Measurements from ENCODE around the gene SLC44A4.

SLC44A4 gene

DNA sequence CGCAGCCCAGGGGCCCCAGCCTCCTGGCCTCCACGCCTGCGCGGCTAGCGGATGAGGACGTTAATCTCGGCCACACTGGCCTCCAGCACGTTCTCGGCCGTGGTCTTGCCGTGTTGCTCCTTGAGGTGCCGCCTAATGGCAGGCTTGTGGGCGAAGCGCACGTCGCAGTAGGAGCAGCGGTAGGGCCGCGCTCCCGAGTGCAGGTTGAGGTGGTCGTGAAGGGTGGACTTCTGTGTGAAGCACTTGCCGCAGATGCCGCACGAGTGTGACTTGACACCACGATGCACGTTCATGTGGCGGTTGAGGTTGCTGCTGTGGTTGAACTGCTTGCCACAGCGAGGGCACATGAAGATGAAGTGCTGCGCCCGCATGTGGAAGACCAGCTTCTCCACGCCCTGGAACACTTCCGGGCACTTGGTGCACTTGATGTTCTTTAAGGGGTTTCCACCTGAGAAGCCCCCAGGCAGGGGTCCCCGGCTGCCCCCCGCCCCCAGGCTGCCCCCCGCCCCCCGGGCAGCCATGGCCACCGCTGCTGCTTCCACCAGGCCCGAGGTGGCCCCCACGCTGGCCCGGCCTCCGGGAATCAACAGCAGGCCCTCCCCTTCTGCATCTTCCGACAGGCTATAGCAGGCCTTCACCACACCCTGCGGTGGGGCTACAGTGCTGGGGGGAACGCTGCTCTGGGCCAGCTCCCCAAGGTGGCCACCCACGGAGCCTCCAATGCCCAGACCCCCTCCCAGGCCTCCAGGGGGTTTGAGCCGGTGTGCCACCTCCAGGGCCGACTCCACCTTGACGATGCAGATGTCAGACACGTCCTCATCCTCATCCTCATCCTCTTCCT, 21.3 kb upstream of the SLC44A4 start:
- Mint-ChIP-seq H3K36me3 (ENCODE audit: low read depth) (peaks cover 7% of the 10 kb centered on the region), H3K4me3 (peak overlapping the region; percentile 81 to 99 (median 89)), H3K9me3 (no peaks in the 10 kb centered on the region), H3K27me3 (ENCODE audit: low read depth) (no peaks in the 10 kb centered on the region), H3K27ac (peak overlapping the region; percentile 48 to 95 (median 81)), H3K4me1 (peaks cover 32% of the 10 kb centered on the region)
- TF ChIP-seq, protein P1, sequence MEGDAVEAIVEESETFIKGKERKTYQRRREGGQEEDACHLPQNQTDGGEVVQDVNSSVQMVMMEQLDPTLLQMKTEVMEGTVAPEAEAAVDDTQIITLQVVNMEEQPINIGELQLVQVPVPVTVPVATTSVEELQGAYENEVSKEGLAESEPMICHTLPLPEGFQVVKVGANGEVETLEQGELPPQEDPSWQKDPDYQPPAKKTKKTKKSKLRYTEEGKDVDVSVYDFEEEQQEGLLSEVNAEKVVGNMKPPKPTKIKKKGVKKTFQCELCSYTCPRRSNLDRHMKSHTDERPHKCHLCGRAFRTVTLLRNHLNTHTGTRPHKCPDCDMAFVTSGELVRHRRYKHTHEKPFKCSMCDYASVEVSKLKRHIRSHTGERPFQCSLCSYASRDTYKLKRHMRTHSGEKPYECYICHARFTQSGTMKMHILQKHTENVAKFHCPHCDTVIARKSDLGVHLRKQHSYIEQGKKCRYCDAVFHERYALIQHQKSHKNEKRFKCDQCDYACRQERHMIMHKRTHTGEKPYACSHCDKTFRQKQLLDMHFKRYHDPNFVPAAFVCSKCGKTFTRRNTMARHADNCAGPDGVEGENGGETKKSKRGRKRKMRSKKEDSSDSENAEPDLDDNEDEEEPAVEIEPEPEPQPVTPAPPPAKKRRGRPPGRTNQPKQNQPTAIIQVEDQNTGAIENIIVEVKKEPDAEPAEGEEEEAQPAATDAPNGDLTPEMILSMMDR (IDR thresholded peaks at IDR 0.05; ENCODE audit: unreplicated experiment in 3 of 3): no peak

DNA sequence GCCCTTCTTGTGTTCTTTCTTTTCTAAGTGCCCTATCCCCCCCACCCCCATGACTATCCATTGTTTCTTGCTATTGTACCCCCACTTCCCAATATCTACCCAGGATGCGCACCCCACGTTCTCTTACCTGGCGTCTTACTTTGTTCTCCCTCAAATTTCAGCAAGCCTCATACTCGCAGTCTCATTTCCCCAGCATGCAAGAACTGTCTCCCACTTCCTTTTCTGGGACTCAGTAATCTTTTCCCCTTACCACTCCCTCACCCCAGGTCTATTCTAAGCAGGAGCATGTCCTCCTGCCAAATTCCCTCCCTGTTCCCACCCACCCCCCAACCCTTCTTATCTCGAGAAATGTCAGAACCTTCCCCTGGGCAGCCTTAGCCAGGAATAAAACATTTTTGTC, 20.4 kb upstream of the SLC44A4 start:
- Mint-ChIP-seq H3K4me3 (peak overlapping the region; percentile 77 to 99 (median 89)), H3K9me3 (no peaks in the 10 kb centered on the region), H3K4me1 (peaks cover 32% of the 10 kb centered on the region), H3K27me3 (ENCODE audit: low read depth) (no peaks in the 10 kb centered on the region), H3K36me3 (ENCODE audit: low read depth) (peaks cover 11% of the 10 kb centered on the region), H3K27ac (peak overlapping the region; percentile 48 to 95 (median 81))
- TF ChIP-seq, protein P1 (IDR thresholded peaks at IDR 0.05; ENCODE audit: unreplicated experiment in 3 of 3): no peak

- Mint-ChIP-seq H3K27me3 (ENCODE audit: low read depth) (no peaks in the 10 kb centered on the region), H3K4me1 (peaks cover 32% of the 10 kb centered on the region), H3K27ac (peak overlapping the region; percentile 88 to 95 (median 92))
Measured at GRCh38 chr6:31898383-31899011, 19.7 kb upstream of the SLC44A4 start.

GRCh38 chr6:31897612-31898382, 19.0 kb upstream of the SLC44A4 start, which contains the start of gene EHMT2:
TSS of gene EHMT2 (minus strand) at chr6:31897698. CDS start at chr6:31897677, 21 bp downstream.
- TF ChIP-seq, protein P1 (IDR thresholded peaks at IDR 0.05; ENCODE audit: unreplicated experiment in 3 of 3): no peak
- H3K4me3 Mint-ChIP-seq: peak within 1 kb of the TSS; percentile 97 to 99 (median 99)
- H3K9me3 Mint-ChIP-seq: no peaks in the 10 kb centered on the region
- peaks cover 17% of the 10 kb centered on the region for H3K36me3 Mint-ChIP-seq (ENCODE audit: low read depth)
- peak within 1 kb of the TSS; percentile 88 to 95 (median 92) for H3K27ac Mint-ChIP-seq
- H3K4me1 Mint-ChIP-seq: peaks cover 28% of the 10 kb centered on the region
- no peaks in the 10 kb centered on the region for H3K27me3 Mint-ChIP-seq (ENCODE audit: low read depth)

More at GRCh38 chr6:31898383-31899011, 19.7 kb upstream of the SLC44A4 start:
- Mint-ChIP-seq H3K4me3 (peak overlapping the region; percentile 97 to 99 (median 99)), H3K9me3 (no peaks in the 10 kb centered on the region), H3K36me3 (ENCODE audit: low read depth) (peaks cover 13% of the 10 kb centered on the region)
- TF ChIP-seq, protein P1 (IDR thresholded peaks at IDR 0.05; ENCODE audit: unreplicated experiment in 3 of 3): no peak

DNA sequence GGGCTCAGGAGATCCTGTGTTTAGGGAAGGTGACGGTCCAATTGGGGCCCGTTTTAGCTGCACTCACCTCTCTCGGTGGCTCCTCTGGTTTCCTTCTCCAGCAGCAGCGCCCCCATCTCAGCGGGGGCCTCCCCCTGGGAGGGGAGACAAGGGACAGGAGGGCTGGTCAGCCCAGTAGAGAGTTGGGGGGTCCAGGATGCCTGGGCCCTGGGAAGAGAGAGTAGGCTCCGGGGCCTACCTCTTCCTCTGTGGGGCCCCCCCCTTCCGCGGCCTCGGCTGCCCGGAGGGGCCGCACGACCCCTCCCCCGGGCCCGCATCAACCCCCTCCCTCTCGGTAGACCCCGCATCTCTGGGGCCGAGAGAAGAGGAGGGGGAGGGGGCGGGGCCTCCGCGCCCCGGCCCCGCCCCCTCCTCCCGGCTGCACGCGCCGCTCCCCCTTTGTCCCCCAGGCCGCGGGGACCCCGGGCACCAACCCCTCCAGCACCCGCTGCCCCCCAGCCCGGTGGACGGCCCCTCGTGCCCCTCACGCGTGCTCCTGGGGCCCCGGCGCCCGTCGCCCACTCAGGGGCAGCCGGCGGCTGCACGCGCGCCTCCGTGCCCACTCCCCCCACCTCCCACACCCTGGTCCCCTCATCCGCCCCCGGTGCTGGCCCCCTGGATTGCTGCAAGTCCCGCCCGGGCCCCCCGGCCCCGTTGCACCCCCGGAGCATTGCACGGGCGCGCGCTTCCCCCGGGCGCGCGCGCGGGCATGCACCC, 18.2 kb upstream of the SLC44A4 start:
- Mint-ChIP-seq H3K4me1 (peaks cover 21% of the 10 kb centered on the region), H3K27me3 (ENCODE audit: low read depth) (no peaks in the 10 kb centered on the region), H3K4me3 (peak overlapping the region; percentile 90 to 91 (median 91)), H3K9me3 (no peaks in the 10 kb centered on the region), H3K36me3 (ENCODE audit: low read depth) (peaks cover 25% of the 10 kb centered on the region), H3K27ac (peak overlapping the region; percentile 8 to 86 (median 72))
- TF ChIP-seq, protein P1 (IDR thresholded peaks at IDR 0.05; ENCODE audit: unreplicated experiment in 3 of 3): no peak
